Measurements from ENCODE around the gene ACSF2. TPM values are rescaled to one million over a fixed set of nuclear protein-coding genes. Genes with fewer than 3 reads are reported as not detected.

ACSF2 gene
- total RNA-seq, 4 donors from 2014 or later = 165 to 460 (median 190) TPM

- H3K27ac ChIP-seq = peak within 1 kb of the TSS; percentile 79 to 86 (median 84)
Measured at GRCh38 chr17:50468304-50469207, 42.5 kb downstream of the ACSF2 start, which contains the start of gene CHAD. CHAD (minus strand) TSS chr17:50468880; CDS start chr17:50468813, 67 bp downstream.

GRCh38 chr17:50469208-50469605 is 43.2 kb downstream of the ACSF2 start:
- in situ Hi-C loops (cut with MboI; ENCODE audit: low pct_ligation_motif_present in 1 of 4, low pct_unique_long_range_greater_than_20kb in 1 of 4, low sequenced_read_pairs in 3 of 4) (no loop called here), intact Hi-C loops (cut with DNase I; ENCODE audit: low total_unique reads) (no loop called here)
- no peaks in the 10 kb centered on the region for H3K36me3 ChIP-seq
- H3K27ac ChIP-seq = peak overlapping the region in 3 of 4 donors; percentile 64 to 73 (median 73)
- peaks cover 17% of the 10 kb centered on the region for H3K27me3 ChIP-seq
- peaks cover 27 to 49% (median 43%) of the 10 kb centered on the region in 4 donors for H3K4me1 ChIP-seq
- 49% methylated on average over 31 of the region's 37 CpGs; no CpG with 5 or more reads in 1 of the 2 donors for WGBS, 2 donors (ENCODE audit: low coverage in 1 of 2)
- H3K4me3 ChIP-seq = peak overlapping the region in 2 of 4 donors; percentile 11 to 36
- DNase-seq = no peak
- no peaks in the 10 kb centered on the region for H3K9me3 ChIP-seq
- TF ChIP-seq CTCF (IDR thresholded peaks at IDR 0.05) = no peak
- no peak for TF ChIP-seq POLR2A (IDR thresholded peaks at IDR 0.05)
- no peak for TF ChIP-seq EP300 (IDR thresholded peaks at IDR 0.05; ENCODE audit: low read depth)
- TF ChIP-seq POLR2AphosphoS5 (IDR thresholded peaks at IDR 0.05) = no peak

More at GRCh38 chr17:50468304-50469207, 42.5 kb downstream of the ACSF2 start, which contains the start of gene CHAD:
- no peak for DNase-seq
- TF ChIP-seq CTCF (IDR thresholded peaks at IDR 0.05) (no peak), EP300 (IDR thresholded peaks at IDR 0.05; ENCODE audit: low read depth) (no peak), POLR2A (IDR thresholded peaks at IDR 0.05) (no peak), POLR2AphosphoS5 (IDR thresholded peaks at IDR 0.05) (no peak)
- no peaks in the 10 kb centered on the region for H3K9me3 ChIP-seq
- intact Hi-C loops (cut with DNase I; ENCODE audit: low total_unique reads) (no loop called here), in situ Hi-C loops (cut with MboI; ENCODE audit: low pct_ligation_motif_present in 1 of 4, low pct_unique_long_range_greater_than_20kb in 1 of 4, low sequenced_read_pairs in 3 of 4) (no loop called here)
- H3K36me3 ChIP-seq = no peaks in the 10 kb centered on the region
- peaks cover 27 to 49% (median 43%) of the 10 kb centered on the region in 4 donors for H3K4me1 ChIP-seq
- H3K4me3 ChIP-seq = peak within 1 kb of the TSS in 2 of 4 donors; percentile 11 to 36
- 48% methylated on average over 71 of the region's 71 CpGs; no CpG with 5 or more reads in 1 of the 2 donors for WGBS, 2 donors (ENCODE audit: low coverage in 1 of 2)
- H3K27me3 ChIP-seq = peaks cover 17% of the 10 kb centered on the region

- 60 to 66% methylated on average over 1 to 19 of the region's 19 CpGs for WGBS, 2 donors (ENCODE audit: low coverage in 1 of 2)
- Histone ChIP-seq H3K27ac (peak overlapping the region; percentile 64 to 73 (median 70)), H3K4me1 (peaks cover 27 to 49% (median 43%) of the 10 kb centered on the region in 4 donors), H3K36me3 (no peaks in the 10 kb centered on the region), H3K27me3 (peaks cover 17% of the 10 kb centered on the region), H3K9me3 (no peaks in the 10 kb centered on the region), H3K4me3 (no peak overlapping the region)
- no peak for DNase-seq
- TF ChIP-seq POLR2AphosphoS5 (IDR thresholded peaks at IDR 0.05) (no peak), EP300 (IDR thresholded peaks at IDR 0.05; ENCODE audit: low read depth) (no peak), POLR2A (IDR thresholded peaks at IDR 0.05) (no peak), CTCF (IDR thresholded peaks at IDR 0.05) (no peak)
- intact Hi-C loops (cut with DNase I; ENCODE audit: low total_unique reads) = no loop called here
- in situ Hi-C loops (cut with MboI; ENCODE audit: low pct_ligation_motif_present in 1 of 4, low pct_unique_long_range_greater_than_20kb in 1 of 4, low sequenced_read_pairs in 3 of 4) = no loop called here
Measured at GRCh38 chr17:50469671-50470305, 43.8 kb downstream of the ACSF2 start.

- H3K27ac ChIP-seq = peak overlapping the region; percentile 64 to 73 (median 70)
- intact Hi-C loops (cut with DNase I; ENCODE audit: low total_unique reads) = no loop called here
- peak; percentile 83 for DNase-seq
Measured at GRCh38 chr17:50470426-50470825, 44.4 kb downstream of the ACSF2 start.

More at GRCh38 chr17:50470426-50470825, 44.4 kb downstream of the ACSF2 start:
- H3K4me3 ChIP-seq = no peak overlapping the region
- in situ Hi-C loops (cut with MboI; ENCODE audit: low pct_ligation_motif_present in 1 of 4, low pct_unique_long_range_greater_than_20kb in 1 of 4, low sequenced_read_pairs in 3 of 4) = no loop called here
- no peaks in the 10 kb centered on the region for H3K9me3 ChIP-seq
- no peak for TF ChIP-seq EP300 (IDR thresholded peaks at IDR 0.05; ENCODE audit: low read depth)
- TF ChIP-seq POLR2AphosphoS5 (IDR thresholded peaks at IDR 0.05) = peak in 1 of 3 donors; percentile 25
- peaks cover 17% of the 10 kb centered on the region for H3K27me3 ChIP-seq
- H3K4me1 ChIP-seq = peaks cover 27 to 54% (median 43%) of the 10 kb centered on the region in 4 donors
- no peaks in the 10 kb centered on the region for H3K36me3 ChIP-seq
- 47% methylated on average over 6 of the region's 6 CpGs; no CpG with 5 or more reads in 1 of the 2 donors for WGBS, 2 donors (ENCODE audit: low coverage in 1 of 2)
